ENCODE measurements around the gene ANKRD22. TPM values are rescaled to one million over a fixed set of nuclear protein-coding genes. Genes with fewer than 3 reads are reported as not detected.
A peak's percentile ranks its signal among the peaks of the same experiment; 100 is the strongest.

ANKRD22 gene
- under 1 TPM; 0.24 to 0.65 TPM for total RNA-seq

DNA sequence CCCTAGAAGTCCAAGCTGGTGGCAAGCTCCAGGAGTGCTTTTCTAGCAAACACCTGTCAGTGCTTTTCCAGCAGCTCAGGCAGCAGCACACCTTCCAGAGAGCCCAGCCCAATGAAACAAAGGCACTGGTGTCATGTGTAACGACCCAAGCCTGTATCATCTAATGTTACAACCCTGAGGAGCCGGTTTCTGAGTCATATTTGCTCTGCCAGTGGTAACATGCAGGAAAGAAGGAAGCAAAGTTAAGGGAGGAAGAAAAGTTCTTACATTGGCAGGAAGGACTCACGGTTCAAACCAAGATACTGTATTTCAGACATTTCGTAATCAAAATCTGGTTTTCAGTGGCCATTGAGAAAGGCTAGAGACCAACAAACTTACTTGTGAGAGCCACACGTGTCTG is at the start of gene ANKRD22:
Gene ANKRD22, minus strand, starts transcription at position 139 of the 400 bp plus-strand sequence. CDS start 237 bp downstream, outside the sequence.
- no peak for DNase-seq
- Mint-ChIP-seq H3K27ac (no peak within 1 kb of the TSS), H3K9me3 (no peaks in the 10 kb centered on the region), H3K27me3 (ENCODE audit: low read depth) (peaks cover 14% of the 10 kb centered on the region), H3K4me3 (no peak within 1 kb of the TSS), H3K36me3 (ENCODE audit: insufficient read depth in 2 of 2) (no peaks in the 10 kb centered on the region), H3K4me1 (ENCODE audit: low read depth) (peaks cover 44% of the 10 kb centered on the region)
- ATAC-seq (replicated peaks in 1 of 2), result no peak

DNA sequence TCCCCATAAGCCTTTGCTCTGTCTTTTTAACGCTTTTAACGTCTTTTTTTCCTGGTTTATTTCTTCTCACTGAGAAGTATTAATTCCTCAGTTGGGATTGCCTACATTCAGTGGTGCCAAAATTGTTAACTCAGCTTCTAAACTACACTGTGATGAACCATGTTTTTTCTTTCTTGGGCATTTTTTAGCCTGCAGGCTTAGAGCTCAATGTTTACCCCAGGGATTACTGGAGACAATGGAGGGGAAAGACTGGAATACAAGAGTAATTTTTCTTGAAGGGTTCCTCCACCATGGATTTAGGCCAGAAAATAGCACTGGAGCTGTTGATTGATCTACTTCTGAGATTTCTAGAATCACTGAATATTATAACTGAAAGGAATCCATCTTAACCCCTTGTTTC is 48.2 kb upstream of the ANKRD22 start:
- no peak overlapping the region for H3K27ac Mint-ChIP-seq
- ATAC-seq (replicated peaks in 1 of 2), result no peak
- peaks cover 84% of the 10 kb centered on the region for H3K4me1 Mint-ChIP-seq (ENCODE audit: low read depth)
- H3K9me3 Mint-ChIP-seq, result no peaks in the 10 kb centered on the region
- peak overlapping the region in 1 of 2 donors; percentile 34 for H3K4me3 Mint-ChIP-seq
- DNase-seq, result no peak
- peaks cover 2 to 18% of the 10 kb centered on the region in 2 donors for H3K36me3 Mint-ChIP-seq (ENCODE audit: insufficient read depth in 2 of 2)
- no peaks in the 10 kb centered on the region for H3K27me3 Mint-ChIP-seq (ENCODE audit: low read depth)

DNA sequence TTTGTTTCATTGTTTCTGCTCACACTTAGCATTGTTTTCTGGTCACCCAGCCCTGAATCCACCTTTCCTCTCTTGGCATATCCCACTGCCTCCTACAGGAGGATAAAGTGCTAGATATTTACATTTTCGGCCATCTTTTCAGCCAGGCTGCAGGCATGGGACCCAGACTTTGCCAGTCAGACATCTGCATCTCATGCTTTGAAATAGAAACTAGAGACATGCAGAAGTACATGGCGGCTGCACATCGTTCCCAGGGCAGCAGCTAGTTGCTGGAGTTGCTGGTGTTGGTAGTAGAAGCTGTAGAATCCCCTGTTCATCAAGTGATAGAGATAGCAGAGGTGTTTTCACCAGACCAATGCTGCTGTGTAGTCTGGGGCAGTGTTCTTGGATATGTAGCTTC is 47.1 kb upstream of the ANKRD22 start:
- peaks cover 90% of the 10 kb centered on the region for H3K4me1 Mint-ChIP-seq (ENCODE audit: low read depth)
- H3K27ac Mint-ChIP-seq, result no peak overlapping the region
- ATAC-seq (replicated peaks in 1 of 2), result no peak
- peak overlapping the region; percentile 12 to 31 for H3K4me3 Mint-ChIP-seq
- peaks cover 2 to 14% of the 10 kb centered on the region in 2 donors for H3K36me3 Mint-ChIP-seq (ENCODE audit: insufficient read depth in 2 of 2)
- no peaks in the 10 kb centered on the region for H3K27me3 Mint-ChIP-seq (ENCODE audit: low read depth)
- no peaks in the 10 kb centered on the region for H3K9me3 Mint-ChIP-seq
- DNase-seq, result no peak

DNA sequence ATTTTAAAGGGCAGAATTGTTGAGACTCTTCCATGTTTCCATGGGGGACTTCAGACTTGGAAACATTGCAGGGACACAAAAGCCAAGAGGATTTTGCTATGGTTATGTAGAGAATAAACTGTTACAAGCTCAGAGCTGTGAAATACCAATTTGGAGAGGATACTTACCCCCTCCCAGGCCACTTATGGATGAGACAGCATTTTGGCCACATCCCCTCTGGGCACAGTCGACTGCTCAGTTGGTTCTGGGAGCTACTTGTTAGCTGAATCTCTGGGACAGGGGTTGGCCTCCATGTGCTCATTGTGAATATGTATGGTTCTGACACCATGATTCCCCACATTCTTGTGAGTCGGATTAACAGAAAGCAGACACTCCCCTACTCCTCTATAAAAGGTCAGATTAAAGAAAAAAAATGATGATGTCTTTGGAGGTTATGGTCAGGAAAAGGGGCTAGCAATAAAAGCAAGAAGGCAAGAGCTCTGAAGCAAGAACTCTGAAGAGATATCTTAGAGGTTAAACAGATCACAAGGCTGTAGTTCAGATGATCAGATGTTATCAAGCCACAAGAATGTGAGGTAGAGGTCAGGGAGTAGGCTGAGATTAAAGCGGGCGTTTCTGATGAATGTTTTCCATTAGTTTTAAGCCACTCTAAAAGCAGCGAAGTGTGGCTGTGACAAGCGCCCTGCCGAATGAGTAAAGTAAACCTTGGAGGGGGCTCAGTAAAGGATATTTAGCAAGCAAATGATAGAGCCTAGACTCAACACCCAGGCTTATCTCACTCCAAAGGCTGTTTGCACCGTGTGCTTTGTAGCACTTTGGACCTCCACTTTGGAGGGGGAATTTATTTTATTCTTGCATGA is 45.6 kb upstream of the ANKRD22 start:
- H3K4me3 Mint-ChIP-seq, result peak overlapping the region; percentile 71 to 74
- peaks cover 0 to 9% of the 10 kb centered on the region in 2 donors for H3K36me3 Mint-ChIP-seq (ENCODE audit: insufficient read depth in 2 of 2)
- no peaks in the 10 kb centered on the region for H3K9me3 Mint-ChIP-seq
- DNase-seq (peak; percentile 33 to 44), ATAC-seq (replicated peaks in 1 of 2) (peak; percentile 75 to 76)
- no peaks in the 10 kb centered on the region for H3K27me3 Mint-ChIP-seq (ENCODE audit: low read depth)
- peak overlapping the region; percentile 66 for H3K27ac Mint-ChIP-seq
- H3K4me1 Mint-ChIP-seq (ENCODE audit: low read depth), result peaks cover 84% of the 10 kb centered on the region

DNA sequence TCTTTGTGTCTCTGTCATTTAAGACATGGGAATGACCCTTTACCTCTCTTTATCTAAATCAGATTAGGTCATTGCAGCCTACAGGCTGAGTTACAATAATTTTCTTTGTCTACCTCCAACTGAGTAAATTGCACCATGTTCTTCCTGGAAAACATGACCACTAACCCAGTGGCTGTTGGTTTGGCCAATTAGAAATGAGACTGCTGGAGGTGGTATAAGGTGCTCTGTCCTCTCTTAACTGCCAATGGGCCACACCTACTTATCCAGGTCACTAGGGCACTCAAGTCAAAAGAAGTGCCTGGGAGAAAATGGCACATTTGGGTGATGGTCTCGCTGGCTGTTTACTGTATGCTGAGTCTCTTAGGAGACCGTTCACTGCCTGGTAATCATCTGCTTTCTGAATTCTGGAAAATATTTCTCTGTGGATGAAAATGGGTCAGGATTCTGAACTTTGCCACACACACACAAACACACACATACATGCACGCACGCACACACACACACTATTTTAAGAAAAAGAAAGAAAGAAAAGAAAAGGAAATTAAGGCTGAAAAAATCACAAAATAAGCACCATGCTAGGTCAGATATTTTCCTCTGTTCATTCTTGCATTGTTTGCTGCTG is 44.8 kb upstream of the ANKRD22 start:
- H3K36me3 Mint-ChIP-seq (ENCODE audit: insufficient read depth in 2 of 2), result peaks cover 0 to 4% of the 10 kb centered on the region in 2 donors
- DNase-seq (no peak), ATAC-seq (replicated peaks in 1 of 2) (no peak)
- peaks cover 84% of the 10 kb centered on the region for H3K4me1 Mint-ChIP-seq (ENCODE audit: low read depth)
- H3K27ac Mint-ChIP-seq, result peak overlapping the region; percentile 66
- H3K4me3 Mint-ChIP-seq, result peak overlapping the region; percentile 71 to 74
- no peaks in the 10 kb centered on the region for H3K9me3 Mint-ChIP-seq
- H3K27me3 Mint-ChIP-seq (ENCODE audit: low read depth), result no peaks in the 10 kb centered on the region

DNA sequence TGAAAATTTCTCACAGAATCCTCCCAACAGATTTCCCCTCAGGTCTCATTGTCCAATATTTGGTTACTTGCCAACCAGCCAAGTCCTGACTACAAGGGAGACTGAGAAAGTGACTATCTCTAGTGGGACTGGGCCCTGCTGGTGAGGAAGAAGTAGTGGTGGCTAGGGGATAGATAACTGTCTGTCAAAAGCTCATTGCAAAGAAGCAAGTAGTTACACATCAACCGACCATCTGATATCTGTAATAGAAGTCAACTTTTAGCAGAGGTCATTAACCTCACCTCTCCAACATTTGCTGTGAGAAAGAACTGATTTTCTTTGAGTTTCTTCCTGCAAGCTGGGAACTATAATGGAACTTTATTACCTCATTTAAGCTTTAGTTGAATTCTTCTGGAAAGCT is 43.6 kb upstream of the ANKRD22 start:
- Mint-ChIP-seq H3K9me3 (no peaks in the 10 kb centered on the region), H3K4me3 (no peak overlapping the region), H3K27me3 (ENCODE audit: low read depth) (no peaks in the 10 kb centered on the region), H3K36me3 (ENCODE audit: insufficient read depth in 2 of 2) (peaks cover 0 to 6% of the 10 kb centered on the region in 2 donors), H3K4me1 (ENCODE audit: low read depth) (peaks cover 84% of the 10 kb centered on the region), H3K27ac (no peak overlapping the region)
- no peak for DNase-seq
- no peak for ATAC-seq (replicated peaks in 1 of 2)

DNA sequence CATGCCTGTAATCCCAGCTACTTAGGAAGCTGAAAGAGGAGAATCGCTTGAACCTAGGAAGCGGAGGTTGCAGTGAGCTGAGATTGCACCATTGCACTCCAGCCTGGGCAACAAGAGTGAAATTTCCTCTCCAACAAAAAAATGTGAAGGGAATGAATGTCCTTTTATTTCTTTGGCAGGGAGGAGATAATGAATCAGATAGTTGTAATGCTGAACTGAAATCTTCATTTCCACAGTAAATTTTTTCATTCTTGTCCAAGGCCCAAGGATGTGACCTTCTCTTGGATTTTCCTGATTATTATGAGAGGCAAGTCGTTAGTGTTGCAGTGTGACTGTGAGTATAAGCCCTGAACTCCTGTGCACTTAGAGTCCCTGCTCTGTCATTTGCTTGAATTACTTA is 42.0 kb upstream of the ANKRD22 start:
- H3K27ac Mint-ChIP-seq, result no peak overlapping the region
- H3K27me3 Mint-ChIP-seq (ENCODE audit: low read depth), result no peaks in the 10 kb centered on the region
- H3K4me1 Mint-ChIP-seq (ENCODE audit: low read depth), result peaks cover 86% of the 10 kb centered on the region
- no peaks in the 10 kb centered on the region for H3K9me3 Mint-ChIP-seq
- DNase-seq (no peak), ATAC-seq (replicated peaks in 1 of 2) (no peak)
- no peak overlapping the region for H3K4me3 Mint-ChIP-seq
- peaks cover 0 to 2% of the 10 kb centered on the region in 2 donors for H3K36me3 Mint-ChIP-seq (ENCODE audit: insufficient read depth in 2 of 2)

DNA sequence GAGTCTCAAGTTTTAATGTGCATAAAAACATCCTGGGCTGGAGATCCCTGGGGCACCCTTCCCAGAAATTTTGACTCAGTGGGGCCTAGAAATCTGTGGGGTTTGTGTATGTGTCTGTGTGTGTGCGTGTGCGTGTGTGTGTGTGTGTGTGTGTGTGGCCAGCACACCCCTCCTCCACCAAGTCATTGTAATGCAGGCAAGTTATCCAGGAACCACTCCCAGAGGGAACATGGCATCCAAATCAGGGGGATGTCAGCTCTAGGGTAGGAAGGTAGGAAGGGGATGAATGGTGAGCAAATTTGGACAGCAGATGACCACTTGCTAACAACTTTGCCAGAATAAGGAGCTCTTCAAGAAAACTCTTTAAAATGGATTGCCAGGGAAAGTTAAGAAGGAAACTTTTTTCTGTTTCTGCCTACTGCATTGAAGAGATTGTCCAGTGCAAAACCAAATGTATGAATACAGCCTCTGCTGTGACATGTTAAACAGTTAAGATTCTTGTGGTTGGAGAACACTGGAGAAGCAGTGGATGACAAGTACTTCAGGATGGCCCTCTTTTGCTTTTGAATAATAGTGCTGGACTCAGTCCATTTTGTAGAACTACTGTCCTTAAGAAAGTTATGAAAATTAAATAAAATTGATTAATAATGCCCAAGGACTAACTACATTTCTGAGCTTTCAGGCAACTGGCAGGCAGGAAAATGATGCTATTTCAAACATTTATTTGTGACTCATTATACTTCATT is 40.8 kb upstream of the ANKRD22 start:
- ATAC-seq (replicated peaks in 1 of 2) (no peak), DNase-seq (no peak)
- Mint-ChIP-seq H3K9me3 (no peaks in the 10 kb centered on the region), H3K4me1 (ENCODE audit: low read depth) (peaks cover 85% of the 10 kb centered on the region), H3K27me3 (ENCODE audit: low read depth) (no peaks in the 10 kb centered on the region), H3K4me3 (no peak overlapping the region), H3K27ac (no peak overlapping the region), H3K36me3 (ENCODE audit: insufficient read depth in 2 of 2) (peaks cover 0 to 2% of the 10 kb centered on the region in 2 donors)

DNA sequence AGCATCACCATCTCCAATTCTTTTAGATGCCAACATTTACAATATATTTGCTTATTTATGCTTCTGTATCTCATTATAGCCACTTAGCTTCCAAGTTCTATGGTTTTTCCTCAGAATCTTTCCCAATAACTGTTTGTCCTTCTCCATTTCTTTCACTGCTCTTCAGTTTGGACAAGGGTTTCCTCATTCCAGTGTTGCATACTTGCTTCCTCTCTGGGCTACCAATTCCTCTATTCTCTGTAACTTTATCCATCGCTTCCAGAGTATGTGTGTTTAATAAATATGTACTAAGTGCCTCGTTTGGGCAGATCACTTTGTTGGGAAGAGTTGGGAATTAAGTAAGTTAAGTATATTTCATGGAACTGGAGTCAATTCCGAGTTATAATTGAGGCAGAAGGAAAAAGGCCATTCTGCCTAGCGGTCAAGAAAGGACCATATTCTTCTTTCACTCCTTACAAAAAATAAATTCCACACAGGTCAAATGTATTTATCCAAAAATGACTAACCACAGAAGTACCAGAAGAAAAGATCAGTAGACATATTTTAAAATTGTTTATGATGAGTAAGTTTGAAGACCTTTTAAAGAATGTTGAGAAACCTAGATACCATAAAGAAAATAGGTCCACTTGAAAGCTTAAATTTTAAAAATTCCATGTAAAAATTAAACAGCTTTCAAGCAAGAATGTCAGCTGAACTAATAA is 39.2 kb upstream of the ANKRD22 start:
- Mint-ChIP-seq H3K27me3 (ENCODE audit: low read depth) (no peaks in the 10 kb centered on the region), H3K36me3 (ENCODE audit: insufficient read depth in 2 of 2) (peaks cover 0 to 2% of the 10 kb centered on the region in 2 donors)

DNA sequence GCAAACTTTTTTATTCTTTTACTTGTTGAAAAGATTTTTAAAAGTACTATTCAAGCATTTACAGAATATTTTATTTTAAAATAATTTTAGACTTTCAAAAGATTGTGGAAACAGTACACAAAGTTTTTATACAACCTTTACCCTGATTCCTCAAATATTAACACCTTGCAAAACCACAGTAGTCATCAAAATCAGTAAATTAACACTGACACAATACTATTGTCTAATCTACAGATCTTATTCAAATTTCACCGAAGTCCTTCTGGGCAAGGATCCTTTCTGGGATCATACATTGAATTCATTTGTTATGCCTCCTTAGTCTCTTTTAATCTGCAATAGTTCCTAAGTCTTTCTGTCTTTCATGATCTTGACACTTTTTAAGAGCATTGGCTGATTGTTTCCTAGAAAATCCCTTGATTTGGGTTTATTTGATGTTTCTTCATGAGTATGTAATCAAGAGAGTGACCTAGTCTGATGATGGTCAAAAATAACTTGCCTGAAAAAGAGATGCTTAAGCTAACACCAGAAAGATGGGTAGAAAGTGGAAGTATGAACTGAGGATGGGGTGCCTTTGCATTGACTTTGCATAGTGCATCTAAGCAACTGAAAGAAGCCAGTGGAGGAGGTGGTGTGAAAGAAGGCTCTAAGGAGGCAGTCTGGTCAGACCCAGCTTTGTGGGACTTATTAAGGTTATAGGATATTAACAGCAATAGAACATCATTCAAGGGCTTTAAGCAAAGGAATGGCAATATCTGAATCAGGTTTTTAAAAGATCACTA is 38.1 kb upstream of the ANKRD22 start:
- DNase-seq, result no peak
- Mint-ChIP-seq H3K36me3 (ENCODE audit: insufficient read depth in 2 of 2) (peaks cover 0 to 2% of the 10 kb centered on the region in 2 donors), H3K27me3 (ENCODE audit: low read depth) (no peaks in the 10 kb centered on the region), H3K27ac (no peak overlapping the region), H3K4me1 (ENCODE audit: low read depth) (peaks cover 83% of the 10 kb centered on the region), H3K9me3 (no peaks in the 10 kb centered on the region), H3K4me3 (peak overlapping the region in 1 of 2 donors; percentile 1)
- no peak for ATAC-seq (replicated peaks in 1 of 2)

More for the DNA sequence above, 39.2 kb upstream of the ANKRD22 start:
- DNase-seq, result no peak
- peaks cover 82% of the 10 kb centered on the region for H3K4me1 Mint-ChIP-seq (ENCODE audit: low read depth)
- H3K27ac Mint-ChIP-seq, result no peak overlapping the region
- H3K9me3 Mint-ChIP-seq, result no peaks in the 10 kb centered on the region
- H3K4me3 Mint-ChIP-seq, result no peak overlapping the region
- no peak for ATAC-seq (replicated peaks in 1 of 2)

DNA sequence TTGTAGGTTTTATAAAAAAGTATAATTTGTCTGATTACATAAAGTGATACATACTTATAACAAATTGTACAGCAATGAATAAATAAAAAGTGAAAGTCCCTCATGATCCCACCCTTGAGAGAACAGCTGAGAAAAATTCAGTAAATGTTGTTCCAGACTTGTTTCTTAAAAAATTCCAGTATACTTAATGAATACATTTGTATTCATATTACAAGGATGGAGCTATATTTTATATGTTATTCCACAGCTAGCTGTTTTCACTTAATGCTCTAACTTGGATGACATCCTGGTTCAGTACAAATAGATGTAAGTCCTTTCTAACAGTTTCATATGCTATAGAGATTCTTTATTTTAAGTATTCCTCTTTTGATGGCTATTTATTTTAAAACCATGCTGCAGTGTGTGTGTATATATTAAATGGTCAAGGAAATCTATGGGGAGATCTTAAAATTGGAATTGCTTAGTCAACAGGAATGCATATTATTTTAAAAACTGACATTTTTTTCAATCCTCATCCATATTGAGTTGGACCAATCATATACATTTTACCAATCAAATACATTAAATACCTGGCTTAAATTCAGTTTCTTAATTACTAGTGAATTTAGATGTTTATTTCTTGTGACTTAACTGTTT is 37.3 kb upstream of the ANKRD22 start:
- peaks cover 84% of the 10 kb centered on the region for H3K4me1 Mint-ChIP-seq (ENCODE audit: low read depth)
- DNase-seq (no peak), ATAC-seq (replicated peaks in 1 of 2) (no peak)
- no peaks in the 10 kb centered on the region for H3K27me3 Mint-ChIP-seq (ENCODE audit: low read depth)
- H3K4me3 Mint-ChIP-seq, result no peak overlapping the region
- H3K27ac Mint-ChIP-seq, result peak overlapping the region; percentile 14
- H3K36me3 Mint-ChIP-seq (ENCODE audit: insufficient read depth in 2 of 2), result peaks cover 0 to 2% of the 10 kb centered on the region in 2 donors
- H3K9me3 Mint-ChIP-seq, result no peaks in the 10 kb centered on the region

DNA sequence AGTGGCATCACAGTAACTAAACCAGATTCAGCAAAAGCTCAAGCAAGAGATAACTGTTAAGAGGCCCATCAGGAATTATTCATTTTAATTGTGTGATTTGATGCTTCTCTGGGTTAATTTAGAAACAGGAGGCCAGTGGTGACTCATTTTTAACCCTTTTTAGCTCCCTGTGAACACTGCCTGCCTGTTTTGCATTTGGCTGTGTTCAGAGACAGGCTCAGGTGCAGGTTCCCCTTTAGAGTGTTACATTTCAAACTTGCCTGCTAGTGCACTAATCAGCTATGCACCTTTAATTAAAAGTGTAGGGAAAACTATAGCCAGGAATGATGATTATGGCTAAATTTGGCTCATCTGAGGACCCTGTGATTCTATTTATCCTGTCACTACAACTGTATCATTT is 34.9 kb upstream of the ANKRD22 start:
- Mint-ChIP-seq H3K27me3 (ENCODE audit: low read depth) (no peaks in the 10 kb centered on the region), H3K4me3 (peak overlapping the region; percentile 9 to 37), H3K36me3 (ENCODE audit: insufficient read depth in 2 of 2) (peaks cover 0 to 7% of the 10 kb centered on the region in 2 donors), H3K4me1 (ENCODE audit: low read depth) (peaks cover 94% of the 10 kb centered on the region), H3K9me3 (no peaks in the 10 kb centered on the region), H3K27ac (no peak overlapping the region)
- DNase-seq, result peak; percentile 40 to 46
- ATAC-seq (replicated peaks in 1 of 2), result peak; percentile 92
